KOPT-K1 (cell line): ENCODE measurements around the gene CHRNA4.
"Not testable (repeated sequence)": the region's sequence is repeated elsewhere in the genome, so short reads cannot be mapped to it uniquely, and the experiment has no call there.

Experiments used
- H3K27ac ChIP-seq: fragments of 200-600 bp; sonication (generic); 2 replicates; pipeline ENCODE4 v1.5.1; 2016; ENCODE audit warnings: antibody characterized with exemption, mild to moderate bottlenecking, low read depth, low read length; ENCODE audit not compliant: poor library complexity, severe bottlenecking
- H3K36me3 ChIP-seq: fragments of 200-600 bp; sonication (generic); 2 replicates; pipeline ENCODE4 v1.5.1; 2017; ENCODE audit warnings: antibody characterized with exemption, mild to moderate bottlenecking, low read length, moderate library complexity; ENCODE audit not compliant: insufficient read depth
- H3K9me3 ChIP-seq: fragments of 200-600 bp; sonication (generic); 2 replicates; pipeline ENCODE4 v1.5.1; 2017; ENCODE audit warnings: antibody characterized with exemption, low read length, mild to moderate bottlenecking; ENCODE audit not compliant: insufficient read depth, poor library complexity, severe bottlenecking

The CHRNA4 gene

GRCh38 chr20:63387917-63388316 is 26.8 kb upstream of the CHRNA4 start:
- Histone ChIP-seq H3K9me3 (peaks cover 33% of the 10 kb centered on the region), H3K27ac (no peak overlapping the region), H3K36me3 (no peaks in the 10 kb centered on the region)

GRCh38 chr20:63387393-63387792 is 26.2 kb upstream of the CHRNA4 start:
- Histone ChIP-seq H3K36me3 (no peaks in the 10 kb centered on the region), H3K27ac (no peak overlapping the region), H3K9me3 (peaks cover 33% of the 10 kb centered on the region)

- H3K36me3 ChIP-seq = no peaks in the 10 kb centered on the region
- H3K9me3 ChIP-seq = peaks cover 33% of the 10 kb centered on the region
- H3K27ac ChIP-seq = no peak overlapping the region
These were observed 25.3 kb upstream of the CHRNA4 start for GRCh38 chr20:63386491-63386890.

DNA sequence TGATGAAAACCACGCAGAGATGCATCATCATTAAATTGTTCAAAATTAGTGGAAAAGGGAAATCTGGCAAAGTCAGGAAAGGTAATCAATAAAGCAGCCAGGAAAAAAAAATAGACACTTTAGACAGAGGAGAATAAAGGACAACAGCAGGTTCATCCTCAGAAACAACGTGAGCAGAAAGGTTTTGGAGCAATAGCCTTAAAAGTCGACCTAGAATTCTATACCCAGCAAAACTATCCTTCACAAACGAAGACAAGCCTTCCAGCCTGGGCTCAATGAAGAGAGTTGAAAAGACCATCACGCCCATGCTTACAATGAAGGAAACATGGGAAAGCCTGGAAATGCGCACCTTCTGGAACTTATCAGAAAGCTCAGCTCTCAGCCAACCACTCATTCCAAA is 24.7 kb upstream of the CHRNA4 start:
- no peaks in the 10 kb centered on the region for H3K36me3 ChIP-seq
- H3K9me3 ChIP-seq = peaks cover 33% of the 10 kb centered on the region
- H3K27ac ChIP-seq = no peak overlapping the region

DNA sequence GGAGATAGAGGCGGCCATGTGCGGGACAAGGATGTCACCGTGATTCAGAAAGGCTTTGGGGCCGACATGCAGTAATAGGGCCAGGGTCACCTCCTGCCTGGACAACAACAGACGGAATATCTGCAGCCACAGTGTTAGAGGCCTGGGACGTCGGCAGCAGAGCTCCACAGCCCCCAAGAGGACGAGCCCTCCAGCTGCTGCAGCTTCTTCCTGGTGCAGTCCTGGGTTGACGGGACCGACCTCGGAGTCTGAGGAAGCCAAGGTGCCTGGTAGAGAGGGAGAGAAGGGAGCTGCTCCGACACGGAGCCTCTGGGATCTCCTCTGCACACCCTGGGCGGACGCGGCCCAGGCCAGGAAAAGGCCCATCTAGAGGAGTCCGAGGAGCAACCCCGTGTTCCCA is 23.2 kb upstream of the CHRNA4 start:
- H3K36me3 ChIP-seq = no peaks in the 10 kb centered on the region
- no peak overlapping the region for H3K27ac ChIP-seq
- H3K9me3 ChIP-seq = peaks cover 39% of the 10 kb centered on the region

GRCh38 chr20:63383556-63383955 is 22.4 kb upstream of the CHRNA4 start:
- H3K9me3 ChIP-seq = peaks cover 39% of the 10 kb centered on the region
- no peaks in the 10 kb centered on the region for H3K36me3 ChIP-seq
- no peak overlapping the region for H3K27ac ChIP-seq

- Histone ChIP-seq H3K27ac (no peak overlapping the region), H3K9me3 (peaks cover 36% of the 10 kb centered on the region), H3K36me3 (no peaks in the 10 kb centered on the region)
These were observed 21.6 kb upstream of the CHRNA4 start for GRCh38 chr20:63382551-63383300.

GRCh38 chr20:63381781-63382431 is 20.8 kb upstream of the CHRNA4 start:
- H3K36me3 ChIP-seq = no peaks in the 10 kb centered on the region
- H3K27ac ChIP-seq = no peak overlapping the region
- peaks cover 28% of the 10 kb centered on the region for H3K9me3 ChIP-seq

- no peak overlapping the region for H3K27ac ChIP-seq
- H3K9me3 ChIP-seq = peaks cover 13% of the 10 kb centered on the region
- no peaks in the 10 kb centered on the region for H3K36me3 ChIP-seq
These were observed 19.3 kb upstream of the CHRNA4 start for GRCh38 chr20:63380346-63380870.

GRCh38 chr20:63379872-63380271 is 18.7 kb upstream of the CHRNA4 start:
- H3K9me3 ChIP-seq, H3K36me3 ChIP-seq, H3K27ac ChIP-seq: not testable (repeated sequence)

DNA sequence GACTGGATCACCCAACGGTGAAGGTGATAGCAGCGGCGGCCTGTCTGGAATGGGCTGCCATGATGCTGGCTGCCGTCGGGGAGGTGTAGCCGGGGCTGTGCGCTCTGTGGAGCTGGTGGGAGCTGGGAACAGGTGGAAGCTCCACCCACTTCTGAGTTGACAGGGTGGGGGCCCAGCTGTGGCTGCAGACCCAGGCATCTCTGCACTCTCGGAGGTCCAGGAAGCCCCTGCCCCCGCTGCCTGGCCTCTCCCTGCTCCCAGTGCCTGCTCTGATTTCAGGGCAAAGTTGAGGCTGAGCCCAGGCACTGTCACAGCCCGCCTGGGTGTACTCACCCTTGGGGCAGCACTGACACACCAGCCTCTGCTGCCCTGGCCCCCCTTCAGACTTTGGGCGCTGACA is 18.1 kb upstream of the CHRNA4 start:
- no peak overlapping the region for H3K27ac ChIP-seq
- no peaks in the 10 kb centered on the region for H3K36me3 ChIP-seq
- peaks cover 6% of the 10 kb centered on the region for H3K9me3 ChIP-seq

DNA sequence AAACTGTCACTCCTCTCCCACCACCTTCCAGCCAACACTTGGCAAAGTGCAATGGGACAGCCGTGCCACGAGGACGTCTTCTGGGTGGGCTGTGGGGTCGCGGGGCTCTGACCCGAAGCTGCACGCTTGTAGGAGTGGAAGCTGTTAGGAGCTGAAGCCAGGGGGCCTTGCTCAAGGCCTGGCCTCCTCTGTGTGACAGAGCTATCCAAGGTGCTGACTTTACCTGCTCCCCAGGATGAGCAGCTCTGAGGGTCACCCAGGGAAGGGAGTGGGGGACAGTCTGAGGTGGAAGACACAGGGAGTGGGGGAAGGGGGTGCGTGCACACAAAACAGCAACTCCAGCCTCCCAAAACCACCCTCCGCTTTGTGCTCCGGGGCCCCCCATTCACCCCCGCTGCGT is 17.5 kb upstream of the CHRNA4 start:
- H3K36me3 ChIP-seq = no peaks in the 10 kb centered on the region
- no peak overlapping the region for H3K27ac ChIP-seq
- peaks cover 6% of the 10 kb centered on the region for H3K9me3 ChIP-seq

GRCh38 chr20:63377951-63378381 is 16.8 kb upstream of the CHRNA4 start:
- Histone ChIP-seq H3K27ac (no peak overlapping the region), H3K9me3 (peaks cover 6% of the 10 kb centered on the region), H3K36me3 (no peaks in the 10 kb centered on the region)

GRCh38 chr20:63377256-63377941 is 16.2 kb upstream of the CHRNA4 start:
- H3K9me3 ChIP-seq = peaks cover 6% of the 10 kb centered on the region
- no peak overlapping the region for H3K27ac ChIP-seq
- no peaks in the 10 kb centered on the region for H3K36me3 ChIP-seq
